ENCODE measurements around the gene KIF21A.

- TF ChIP-seq CTCF (conservative IDR thresholded peaks at IDR 0.05 in 1 of 2, IDR thresholded peaks at IDR 0.05 in 1 of 2; ENCODE audit: low read depth in 1 of 2, low read length in 2 of 2) (no peak), EZH2 (IDR thresholded peaks at IDR 0.05; ENCODE audit: low read length, missing control alignments) (no peak)
Observed at GRCh38 chr12:39427360-39427808, 15.5 kb downstream of the KIF21A start.
